Measurements from ENCODE around the gene HOXB8. TPM values are rescaled to one million over a fixed set of nuclear protein-coding genes. Genes with fewer than 3 reads are reported as not detected.

Gene HOXB8
- total and polyA plus RNA-seq, 2 of the 13 experiments (the other 11 are each of a cell fraction or from before 2014, with no cell fraction given), result not detected

GRCh38 chr17:48636177-48637018, 21.3 kb upstream of the HOXB8 start (continued):
- TF ChIP-seq, protein P1, sequence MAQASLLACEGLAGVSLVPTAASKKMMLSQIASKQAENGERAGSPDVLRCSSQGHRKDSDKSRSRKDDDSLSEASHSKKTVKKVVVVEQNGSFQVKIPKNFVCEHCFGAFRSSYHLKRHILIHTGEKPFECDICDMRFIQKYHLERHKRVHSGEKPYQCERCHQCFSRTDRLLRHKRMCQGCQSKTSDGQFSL (CRISPR knock-in tag; IDR thresholded peaks at IDR 0.05), result peak; percentile 63; the same call in 1 of the 2 replicates
- peak; percentile 64 for TF ChIP-seq ZFP36 (IDR thresholded peaks at IDR 0.05; ENCODE audit: borderline replicate concordance, low read depth, low read length, partially characterized antibody)
- TF ChIP-seq, protein P2, sequence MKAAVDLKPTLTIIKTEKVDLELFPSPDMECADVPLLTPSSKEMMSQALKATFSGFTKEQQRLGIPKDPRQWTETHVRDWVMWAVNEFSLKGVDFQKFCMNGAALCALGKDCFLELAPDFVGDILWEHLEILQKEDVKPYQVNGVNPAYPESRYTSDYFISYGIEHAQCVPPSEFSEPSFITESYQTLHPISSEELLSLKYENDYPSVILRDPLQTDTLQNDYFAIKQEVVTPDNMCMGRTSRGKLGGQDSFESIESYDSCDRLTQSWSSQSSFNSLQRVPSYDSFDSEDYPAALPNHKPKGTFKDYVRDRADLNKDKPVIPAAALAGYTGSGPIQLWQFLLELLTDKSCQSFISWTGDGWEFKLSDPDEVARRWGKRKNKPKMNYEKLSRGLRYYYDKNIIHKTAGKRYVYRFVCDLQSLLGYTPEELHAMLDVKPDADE (CRISPR knock-in tag; IDR thresholded peaks at IDR 0.05), result 0 out of 2 replicates have a peak, but pooled peaks have one; percentile 39
- no peak for TF ChIP-seq REPIN1 (CRISPR knock-in tag; IDR thresholded peaks at IDR 0.05; ENCODE audit: borderline replicate concordance, low read depth)
- 0 out of 2 replicates have a peak, but pooled peaks have one; percentile 53 for TF ChIP-seq KLF12 (CRISPR knock-in tag; IDR thresholded peaks at IDR 0.05; ENCODE audit: borderline replicate concordance)
- TF ChIP-seq, protein P3, sequence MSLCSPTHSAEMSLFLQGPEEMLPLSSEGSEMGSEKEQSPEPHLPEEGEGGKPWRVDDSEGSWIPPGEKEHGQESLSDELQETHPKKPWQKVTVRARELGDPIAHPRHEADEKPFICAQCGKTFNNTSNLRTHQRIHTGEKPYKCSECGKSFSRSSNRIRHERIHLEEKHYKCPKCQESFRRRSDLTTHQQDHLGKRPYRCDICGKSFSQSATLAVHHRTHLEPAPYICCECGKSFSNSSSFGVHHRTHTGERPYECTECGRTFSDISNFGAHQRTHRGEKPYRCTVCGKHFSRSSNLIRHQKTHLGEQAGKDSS (CRISPR knock-in tag; IDR thresholded peaks at IDR 0.05; ENCODE audit: borderline replicate concordance, low read depth), result peak; percentile 64; the same call in 1 of the 2 replicates
- TF ChIP-seq TBX2 (CRISPR knock-in tag; IDR thresholded peaks at IDR 0.05; ENCODE audit: borderline replicate concordance), result peak; percentile 63; the same call in 1 of the 2 replicates
- TF ChIP-seq TRIM24 (CRISPR knock-in tag; IDR thresholded peaks at IDR 0.05), result 0 out of 2 replicates have a peak, but pooled peaks have one; percentile 34
- peak; percentile 87; the same call in 1 of the 2 replicates for TF ChIP-seq ZNF788 (CRISPR knock-in tag; IDR thresholded peaks at IDR 0.05; ENCODE audit: borderline replicate concordance)
- TF ChIP-seq KAT8 (CRISPR knock-in tag; IDR thresholded peaks at IDR 0.05), result 0 out of 2 replicates have a peak, but pooled peaks have one; percentile 29
- 0 out of 2 replicates have a peak, but pooled peaks have one; percentile 38 for TF ChIP-seq ZBTB20 (CRISPR knock-in tag; IDR thresholded peaks at IDR 0.05; ENCODE audit: borderline replicate concordance, low read depth)
- no peak for TF ChIP-seq CREBL2 (CRISPR knock-in tag; IDR thresholded peaks at IDR 0.05; ENCODE audit: borderline replicate concordance)
- 0 out of 2 replicates have a peak, but pooled peaks have one; percentile 28 for TF ChIP-seq ZNF12 (CRISPR knock-in tag; IDR thresholded peaks at IDR 0.05)
- peak; percentile 46; the same call in 1 of the 2 replicates for TF ChIP-seq MED1 (CRISPR knock-in tag; IDR thresholded peaks at IDR 0.05)
- TF ChIP-seq HOXA3 (CRISPR knock-in tag; IDR thresholded peaks at IDR 0.05), result peak; percentile 63; the same call in 1 of the 2 replicates
- no peak for TF ChIP-seq RARG (CRISPR knock-in tag; IDR thresholded peaks at IDR 0.05; ENCODE audit: low read depth)
- TF ChIP-seq ZNF136 (CRISPR knock-in tag; IDR thresholded peaks at IDR 0.05; ENCODE audit: low read depth), result 0 out of 2 replicates have a peak, but pooled peaks have one; percentile 62
- TF ChIP-seq GABPB1 (CRISPR knock-in tag; IDR thresholded peaks at IDR 0.05), result peak; percentile 76
- no peak for TF ChIP-seq AGO1 (IDR thresholded peaks at IDR 0.05; ENCODE audit: low read depth, low read length, poor library complexity, severe bottlenecking)
- peak; percentile 11; the same call in 1 of the 2 replicates for TF ChIP-seq NFYB (CRISPR knock-in tag; IDR thresholded peaks at IDR 0.05)
- 0 out of 2 replicates have a peak, but pooled peaks have one; percentile 61 for TF ChIP-seq ZNF792 (CRISPR knock-in tag; IDR thresholded peaks at IDR 0.05)
- TF ChIP-seq, protein P4, sequence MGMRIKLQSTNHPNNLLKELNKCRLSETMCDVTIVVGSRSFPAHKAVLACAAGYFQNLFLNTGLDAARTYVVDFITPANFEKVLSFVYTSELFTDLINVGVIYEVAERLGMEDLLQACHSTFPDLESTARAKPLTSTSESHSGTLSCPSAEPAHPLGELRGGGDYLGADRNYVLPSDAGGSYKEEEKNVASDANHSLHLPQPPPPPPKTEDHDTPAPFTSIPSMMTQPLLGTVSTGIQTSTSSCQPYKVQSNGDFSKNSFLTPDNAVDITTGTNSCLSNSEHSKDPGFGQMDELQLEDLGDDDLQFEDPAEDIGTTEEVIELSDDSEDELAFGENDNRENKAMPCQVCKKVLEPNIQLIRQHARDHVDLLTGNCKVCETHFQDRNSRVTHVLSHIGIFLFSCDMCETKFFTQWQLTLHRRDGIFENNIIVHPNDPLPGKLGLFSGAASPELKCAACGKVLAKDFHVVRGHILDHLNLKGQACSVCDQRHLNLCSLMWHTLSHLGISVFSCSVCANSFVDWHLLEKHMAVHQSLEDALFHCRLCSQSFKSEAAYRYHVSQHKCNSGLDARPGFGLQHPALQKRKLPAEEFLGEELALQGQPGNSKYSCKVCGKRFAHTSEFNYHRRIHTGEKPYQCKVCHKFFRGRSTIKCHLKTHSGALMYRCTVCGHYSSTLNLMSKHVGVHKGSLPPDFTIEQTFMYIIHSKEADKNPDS (CRISPR knock-in tag; IDR thresholded peaks at IDR 0.05), result no peak
- no peak for TF ChIP-seq ZSCAN20 (CRISPR knock-in tag; IDR thresholded peaks at IDR 0.05; ENCODE audit: borderline replicate concordance)
- peak; percentile 56; the same call in 1 of the 2 replicates for TF ChIP-seq RNF2 (conservative IDR thresholded peaks at IDR 0.05; ENCODE audit: low read depth)

Measured in HepG2 (cell line).